PC-9 (cell line): Measurements from ENCODE around the gene YBX1. TPM values are rescaled to one million over a fixed set of nuclear protein-coding genes. Genes with fewer than 3 reads are reported as not detected.

Experiments
- BruUV-seq: library from RNA; stranded (reverse); fragments of 400-500 nt; replicated peaks from 2 replicates; lab custom pipeline; 2021; lab: Mats Ljungman, UMichigan
- CTCF ChIA-PET: fragments of 300-600 bp; sonication (Branson Sonifier 250); formaldehyde crosslinking; loops from one replicate; lab custom pipeline; 2022; ENCODE audit warnings: antibody characterized with exemption; lab: Charles Lee
- POLR2A ChIA-PET: fragments of 300-600 bp; sonication (Branson Sonifier 250); formaldehyde crosslinking; loops from one replicate; lab custom pipeline; 2022; ENCODE audit warnings: antibody characterized with exemption; ENCODE audit not compliant: unreplicated experiment; lab: Charles Lee
- DNase-seq, 2 experiments: peaks; one replicate each; pipeline versions ENCODE4 v3.0.0 to v3.0.0-alpha.2; 2015 to 2022; ENCODE audit warnings: mixed read lengths in 1 of 2
- H2AFZ ChIP-seq: fragments of 200-600 bp; sonication (generic); 2 replicates; pipeline ENCODE4 v1.8.1; 2017; ENCODE audit warnings: antibody characterized with exemption
- H3F3A ChIP-seq: fragments of 200-600 bp; sonication (generic); 2 replicates; pipeline ENCODE4 v1.8.1; 2017; ENCODE audit warnings: antibody characterized with exemption, mild to moderate bottlenecking, low read depth; ENCODE audit not compliant: insufficient read depth
- H3K27ac ChIP-seq: fragments of 200-600 bp; sonication (generic); 2 replicates; pipeline ENCODE4 v1.6.1; 2016; ENCODE audit warnings: mixed run types
- H3K27me3 ChIP-seq: fragments of 200-600 bp; sonication (generic); 2 replicates; pipeline ENCODE4 v1.6.1; 2016; ENCODE audit warnings: low read depth, mixed run types; ENCODE audit not compliant: insufficient read depth
- H3K36me3 ChIP-seq: fragments of 200-600 bp; sonication (generic); 2 replicates; pipeline ENCODE4 v1.6.1; 2016; ENCODE audit warnings: low read depth, mixed run types
- H3K4me1 ChIP-seq: fragments of 200-600 bp; sonication (generic); replicated peaks from 2 replicates; pipeline ENCODE4 v1.6.1; 2016; ENCODE audit warnings: mixed run types; ENCODE audit not compliant: insufficient read depth
- H3K4me2 ChIP-seq: fragments of 200-600 bp; sonication (generic); 2 replicates; pipeline ENCODE4 v1.6.1; 2017; ENCODE audit warnings: mixed run types
- H3K4me3 ChIP-seq: fragments of 200-600 bp; sonication (generic); 2 replicates; pipeline ENCODE4 v1.6.1; 2016; ENCODE audit warnings: mixed run types
- H3K79me2 ChIP-seq: fragments of 200-600 bp; sonication (generic); 2 replicates; pipeline ENCODE4 v1.6.1; 2017; ENCODE audit warnings: low read depth, mixed run types
- H3K9me2 ChIP-seq: fragments of 200-600 bp; sonication (generic); 2 replicates; pipeline ENCODE4 v1.8.1; 2017; ENCODE audit warnings: mild to moderate bottlenecking; ENCODE audit not compliant: insufficient read depth
- H3K9me3 ChIP-seq: fragments of 200-600 bp; sonication (generic); 2 replicates; pipeline ENCODE4 v1.8.1; 2016; ENCODE audit warnings: low read depth; ENCODE audit not compliant: insufficient read depth
- H4K20me1 ChIP-seq: fragments of 200-600 bp; sonication (generic); 2 replicates; pipeline ENCODE4 v1.8.1; 2017; ENCODE audit not compliant: insufficient read depth
- EZH2 ChIP-seq: fragments of 200-600 bp; sonication (generic); IDR thresholded peaks from 2 replicates; pipeline ENCODE4 v1.8.0; 2017; ENCODE audit warnings: antibody characterized with exemption, low read depth
- intact Hi-C: fragments of 100-400 bp; cut with micrococcal nuclease; formaldehyde crosslinking; loops from one replicate; pipeline ENCODE4 v1.10.0; 2022; ENCODE audit not compliant: unreplicated experiment
- total RNA-seq: library from RNA; stranded (reverse); gene quantifications from 2 replicates; pipeline ENCODE4 v1.2.3, GENCODE V29; 2021
- TF ChIP-seq, protein P1 (sequence below): fragments of 200-600 bp; sonication (generic); conservative IDR thresholded peaks from 2 replicates; pipeline ENCODE4 v1.6.1; 2017; ENCODE audit warnings: mixed run types, antibody characterized with exemption, mild to moderate bottlenecking, moderate library complexity

The YBX1 gene
- total RNA-seq, 1 experiment from 2014 or later: 1,130 TPM

DNA sequence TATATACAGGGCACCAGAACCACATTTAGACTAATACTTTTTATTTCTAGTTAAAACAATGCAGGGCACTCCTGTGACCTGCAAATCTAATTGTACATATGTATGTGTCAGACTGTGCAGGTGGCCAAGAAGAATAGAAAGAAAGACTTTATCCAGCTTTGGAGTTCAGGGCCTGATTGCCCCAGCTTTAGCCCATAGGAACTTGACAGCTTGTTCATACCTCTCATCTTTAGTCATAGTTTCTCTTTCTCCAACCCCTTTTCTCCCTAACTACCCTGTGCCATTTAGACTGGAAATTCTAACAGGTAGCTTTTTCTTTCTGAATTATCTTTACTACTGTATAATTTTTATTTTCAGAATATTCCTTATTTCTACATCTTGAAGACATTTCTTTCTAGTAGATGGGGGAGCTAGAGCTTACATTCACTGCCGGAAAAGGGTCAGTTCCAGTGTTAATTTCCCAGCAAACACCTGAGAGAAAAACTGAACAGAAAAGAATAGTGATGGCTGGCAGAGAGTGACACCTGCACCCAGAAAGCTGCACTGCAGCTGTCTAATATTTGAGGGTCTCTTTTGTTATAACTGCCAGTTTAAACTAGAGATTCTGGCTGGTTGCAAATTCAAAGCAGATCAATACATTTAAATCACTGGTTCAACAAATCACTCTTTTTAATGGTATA, 8.4 kb downstream of the YBX1 start:
- Histone ChIP-seq H3K4me2 (peak overlapping the region; percentile 72), H3K27me3 (no peaks in the 10 kb centered on the region), H3K27ac (peak overlapping the region; percentile 56; the same call in 1 of the 2 replicates), H2AFZ (no peak overlapping the region), H3F3A (peaks cover 31% of the 10 kb centered on the region), H4K20me1 (peaks cover 100% of the 10 kb centered on the region), H3K36me3 (peaks cover 68% of the 10 kb centered on the region), H3K9me2 (no peaks in the 10 kb centered on the region), H3K79me2 (peaks cover 100% of the 10 kb centered on the region), H3K9me3 (no peaks in the 10 kb centered on the region), H3K4me3 (no peak overlapping the region), H3K4me1 (peaks cover 74% of the 10 kb centered on the region)
- intact Hi-C loops: loop anchor here (10.0 kb wide), 1 partner anchor 546 kb away; no protein-coding TSS in a partner anchor
- TF ChIP-seq, protein P1, sequence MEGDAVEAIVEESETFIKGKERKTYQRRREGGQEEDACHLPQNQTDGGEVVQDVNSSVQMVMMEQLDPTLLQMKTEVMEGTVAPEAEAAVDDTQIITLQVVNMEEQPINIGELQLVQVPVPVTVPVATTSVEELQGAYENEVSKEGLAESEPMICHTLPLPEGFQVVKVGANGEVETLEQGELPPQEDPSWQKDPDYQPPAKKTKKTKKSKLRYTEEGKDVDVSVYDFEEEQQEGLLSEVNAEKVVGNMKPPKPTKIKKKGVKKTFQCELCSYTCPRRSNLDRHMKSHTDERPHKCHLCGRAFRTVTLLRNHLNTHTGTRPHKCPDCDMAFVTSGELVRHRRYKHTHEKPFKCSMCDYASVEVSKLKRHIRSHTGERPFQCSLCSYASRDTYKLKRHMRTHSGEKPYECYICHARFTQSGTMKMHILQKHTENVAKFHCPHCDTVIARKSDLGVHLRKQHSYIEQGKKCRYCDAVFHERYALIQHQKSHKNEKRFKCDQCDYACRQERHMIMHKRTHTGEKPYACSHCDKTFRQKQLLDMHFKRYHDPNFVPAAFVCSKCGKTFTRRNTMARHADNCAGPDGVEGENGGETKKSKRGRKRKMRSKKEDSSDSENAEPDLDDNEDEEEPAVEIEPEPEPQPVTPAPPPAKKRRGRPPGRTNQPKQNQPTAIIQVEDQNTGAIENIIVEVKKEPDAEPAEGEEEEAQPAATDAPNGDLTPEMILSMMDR: peak; percentile 30; the same call in 1 of the 2 replicates
- TF ChIP-seq EZH2: no peak
- no TSS peak for BruUV-seq
- CTCF ChIA-PET: no interaction called here
- no peak for DNase-seq
- POLR2A ChIA-PET: no interaction called here

DNA sequence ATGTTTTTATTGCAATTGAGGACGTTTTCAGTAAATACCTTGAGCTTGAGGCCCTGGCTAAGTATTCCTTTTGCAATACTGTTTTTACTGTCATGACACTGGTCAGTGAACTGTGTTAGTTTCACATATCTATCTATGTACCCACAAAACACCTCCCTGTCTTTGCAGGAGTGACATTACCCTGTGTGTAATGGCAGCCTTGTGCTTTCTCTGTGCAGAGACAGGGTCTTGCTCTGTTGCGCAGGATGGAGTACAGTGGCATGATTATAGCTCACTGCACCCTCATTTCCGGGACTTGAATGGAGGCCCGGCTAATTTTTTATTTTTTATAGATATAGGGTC, 8.9 kb downstream of the YBX1 start:
- no peaks in the 10 kb centered on the region for H3K27me3 ChIP-seq
- ChIA-PET CTCF (no interaction called here), POLR2A (no interaction called here)
- peak overlapping the region; percentile 72; the same call in 1 of the 2 replicates for H3K4me2 ChIP-seq
- H3K9me3 ChIP-seq: no peaks in the 10 kb centered on the region
- no peak overlapping the region for H2AFZ ChIP-seq
- no peak overlapping the region for H3K4me3 ChIP-seq
- no peak for DNase-seq
- peaks cover 68% of the 10 kb centered on the region for H3K36me3 ChIP-seq
- no TSS peak for BruUV-seq
- H3K4me1 ChIP-seq: peaks cover 69% of the 10 kb centered on the region
- peaks cover 31% of the 10 kb centered on the region for H3F3A ChIP-seq
- no peaks in the 10 kb centered on the region for H3K9me2 ChIP-seq
- peaks cover 100% of the 10 kb centered on the region for H4K20me1 ChIP-seq
- TF ChIP-seq, protein P1: no peak
- TF ChIP-seq EZH2: no peak
- peaks cover 100% of the 10 kb centered on the region for H3K79me2 ChIP-seq
- 0 out of 2 replicates have a peak overlapping the region, but pooled peaks have one; percentile 56 for H3K27ac ChIP-seq
- intact Hi-C loops: loop anchor here (10.0 kb wide), 1 partner anchor 546 kb away; no protein-coding TSS in a partner anchor

DNA sequence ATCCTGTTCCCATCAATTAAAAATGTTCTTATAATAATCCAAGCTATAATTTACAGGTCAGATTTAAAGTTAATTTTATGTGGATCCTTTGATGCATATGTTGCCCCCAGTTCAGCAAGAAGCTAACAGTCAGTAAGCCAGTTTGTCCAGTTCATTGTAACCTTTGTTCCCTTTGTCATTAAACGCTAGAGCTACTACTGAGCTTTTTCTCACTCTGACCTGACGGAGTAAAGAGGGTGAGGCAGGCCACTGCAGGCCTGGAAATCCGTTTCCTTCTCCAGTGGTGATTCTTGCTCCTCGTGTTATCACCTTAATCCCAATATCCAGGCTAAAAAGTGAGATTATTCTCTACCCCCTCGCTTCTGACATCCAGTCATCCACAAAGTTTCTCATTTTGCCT, 10.2 kb downstream of the YBX1 start:
- DNase-seq: peak; percentile 15 to 66
- no TSS peak for BruUV-seq
- peak overlapping the region; percentile 26; the same call in 1 of the 2 replicates for H3K4me3 ChIP-seq
- CTCF ChIA-PET: interaction anchor here (0.7 kb wide), 1 partner anchor 235 kb away, joined by 3 read pairs; no protein-coding TSS in a partner anchor
- TF ChIP-seq, protein P1: no peak
- no peak for TF ChIP-seq EZH2
- no peaks in the 10 kb centered on the region for H3K9me3 ChIP-seq
- peaks cover 98% of the 10 kb centered on the region for H4K20me1 ChIP-seq
- intact Hi-C loops: loop anchor here (10.0 kb wide), 1 partner anchor 548 kb away; no protein-coding TSS in a partner anchor
- no peak overlapping the region for H2AFZ ChIP-seq
- H3K27ac ChIP-seq: peak overlapping the region; percentile 56
- H3K4me1 ChIP-seq: peaks cover 56% of the 10 kb centered on the region
- no peaks in the 10 kb centered on the region for H3K9me2 ChIP-seq
- peaks cover 67% of the 10 kb centered on the region for H3K36me3 ChIP-seq
- POLR2A ChIA-PET: interaction anchor here (0.6 to 0.7 kb wide), 6 partner anchors 10 to 1499 kb away, joined by 3 to 8 read pairs (median 4); partner anchors contain the start of gene YBX1
- peaks cover 100% of the 10 kb centered on the region for H3K79me2 ChIP-seq
- H3K27me3 ChIP-seq: no peaks in the 10 kb centered on the region
- peak overlapping the region; percentile 72 for H3K4me2 ChIP-seq
- peaks cover 26% of the 10 kb centered on the region for H3F3A ChIP-seq
